ENCODE data around the gene KANSL2.
A peak's percentile ranks its signal among the peaks of the same experiment; 100 is the strongest.
"Not testable (repeated sequence)": the region's sequence is repeated elsewhere in the genome, so short reads cannot be mapped to it uniquely, and the experiment has no call there.

Gene KANSL2

GRCh38 chr12:48682927-48683326, 889 bp upstream of the KANSL2 start:
- DNase-seq, result no peak

- DNase-seq, result not testable (repeated sequence)
These were observed 481 bp upstream of the KANSL2 start for GRCh38 chr12:48682533-48682905.

GRCh38 chr12:48681399-48681709, 684 bp downstream of the KANSL2 start:
- peak; percentile 60 for DNase-seq

GRCh38 chr12:48680861-48681260, 1.2 kb downstream of the KANSL2 start:
- no peak for DNase-seq

GRCh38 chr12:48678551-48679185, 3.4 kb downstream of the KANSL2 start:
- DNase-seq, result no peak

GRCh38 chr12:48671231-48671856, 10.7 kb downstream of the KANSL2 start:
- DNase-seq, result no peak

- DNase-seq, result no peak
These were observed 13.0 kb downstream of the KANSL2 start for GRCh38 chr12:48668996-48669395.

- DNase-seq, result no peak
These were observed 22.2 kb downstream of the KANSL2 start for GRCh38 chr12:48659863-48660262.

- DNase-seq, result no peak
These were observed 30.4 kb downstream of the KANSL2 start for GRCh38 chr12:48651681-48652080.

GRCh38 chr12:48645354-48645753, 36.7 kb downstream of the KANSL2 start:
- not testable (repeated sequence) for DNase-seq

GRCh38 chr12:48643011-48643410, 39.0 kb downstream of the KANSL2 start:
- DNase-seq, result no peak

GRCh38 chr12:48641752-48642555, 40.1 kb downstream of the KANSL2 start:
- DNase-seq, result not testable (repeated sequence)

- DNase-seq, result no peak
These were observed 41.2 kb downstream of the KANSL2 start for GRCh38 chr12:48640854-48641253.

GRCh38 chr12:48640428-48640827, 41.6 kb downstream of the KANSL2 start:
- no peak for DNase-seq

GRCh38 chr12:48631071-48631470, 51.0 kb downstream of the KANSL2 start:
- no peak for DNase-seq

GRCh38 chr12:48630346-48630745, 51.7 kb downstream of the KANSL2 start:
- no peak for DNase-seq

GRCh38 chr12:48629541-48629940, 52.5 kb downstream of the KANSL2 start:
- no peak for DNase-seq

- no peak for DNase-seq
These were observed 54.5 kb downstream of the KANSL2 start for GRCh38 chr12:48627556-48627955.

GRCh38 chr12:48622997-48623396, 59.0 kb downstream of the KANSL2 start:
- DNase-seq, result not testable (repeated sequence)

- DNase-seq, result peak; percentile 90
These were observed 63.5 kb downstream of the KANSL2 start for GRCh38 chr12:48618541-48618940.

- DNase-seq, result peak; percentile 31
These were observed 66.4 kb downstream of the KANSL2 start for GRCh38 chr12:48615681-48616080.

GRCh38 chr12:48613321-48613720, 68.7 kb downstream of the KANSL2 start:
- no peak for DNase-seq
